Measurements from ENCODE around the gene RNF215. TPM values are rescaled to one million over a fixed set of nuclear protein-coding genes. Genes with fewer than 3 reads are reported as not detected.

The RNF215 gene
- 22.4 TPM for total RNA-seq

- FAIRE-seq: no peak
- DNase-seq (ENCODE audit: low spot score in 2 of 2): peak; percentile 98 to 99
These were observed at the start of gene RNF215 for GRCh38 chr22:30386960-30387827. RNF215 (minus strand) TSS chr22:30387411; CDS start chr22:30387313, 98 bp downstream.

GRCh38 chr22:30436196-30436595, 49.0 kb upstream of the RNF215 start:
- DNase-seq (ENCODE audit: low spot score in 2 of 2): no peak
- no peak for FAIRE-seq

GRCh38 chr22:30435674-30436126, 48.5 kb upstream of the RNF215 start:
- no peak for DNase-seq (ENCODE audit: low spot score in 2 of 2)
- no peak for FAIRE-seq

- DNase-seq (ENCODE audit: low spot score in 2 of 2): no peak
- FAIRE-seq: no peak
These were observed 47.6 kb upstream of the RNF215 start for GRCh38 chr22:30434843-30435242.

DNA sequence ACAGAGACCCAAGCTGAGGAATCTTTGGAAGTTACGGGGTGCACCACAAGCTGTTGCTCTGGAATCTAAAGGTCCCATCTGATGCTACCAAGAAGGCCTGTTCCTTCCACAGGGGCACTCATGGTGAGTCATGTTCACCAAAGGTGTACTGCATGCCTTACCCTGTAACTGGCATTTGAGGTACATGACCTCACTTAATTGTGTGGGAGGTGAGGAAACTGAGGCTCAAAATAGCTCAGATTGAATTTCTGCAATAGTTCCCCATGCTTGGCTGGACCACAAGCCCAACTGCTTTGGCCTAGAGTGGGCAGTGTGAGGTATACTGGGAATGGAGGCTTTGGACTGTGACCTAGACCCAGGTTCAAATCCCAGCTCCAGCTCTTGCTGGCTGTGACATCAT, 46.6 kb upstream of the RNF215 start:
- FAIRE-seq (no peak), DNase-seq (ENCODE audit: low spot score in 2 of 2) (no peak)

DNA sequence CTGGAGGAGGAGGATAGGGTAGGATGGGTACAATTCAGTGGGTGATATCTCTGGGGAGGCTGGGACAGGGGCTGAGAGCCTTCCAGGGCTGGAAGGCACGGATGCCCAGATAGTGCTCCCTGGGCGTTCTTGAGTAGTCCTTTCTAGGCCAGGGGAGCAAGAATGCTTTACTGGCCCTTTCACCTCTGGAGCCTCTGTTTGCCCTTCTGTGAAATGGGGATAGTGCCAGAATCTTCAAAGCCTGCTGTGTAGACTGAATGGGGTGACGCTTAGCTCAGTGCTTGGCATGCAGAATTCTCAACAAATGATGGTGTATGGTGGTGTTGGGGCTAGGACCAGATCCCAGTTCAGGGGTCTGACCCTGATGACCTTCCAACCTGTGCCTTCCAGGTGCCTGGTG, 46.0 kb upstream of the RNF215 start:
- DNase-seq (ENCODE audit: low spot score in 2 of 2) (no peak), FAIRE-seq (no peak)

DNA sequence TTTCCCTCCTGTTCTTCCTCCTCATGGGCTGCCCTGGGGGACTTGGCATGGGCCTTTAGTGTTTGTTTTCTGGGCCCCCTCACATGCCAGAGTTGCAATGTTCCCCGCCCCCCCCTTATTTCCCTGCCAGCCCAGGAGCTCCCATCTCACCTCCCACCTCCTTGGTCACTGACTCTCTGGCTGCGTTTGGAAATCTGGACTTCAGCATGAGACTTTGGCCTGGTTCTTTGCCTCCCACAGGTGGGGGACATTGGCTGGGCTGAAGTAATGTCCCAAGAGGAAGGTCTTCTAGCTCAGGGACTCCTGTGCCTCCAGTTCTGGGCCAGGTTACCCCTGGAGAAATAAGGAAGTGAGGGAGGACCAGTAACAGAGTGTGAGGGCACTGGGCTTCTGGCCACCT, 45.3 kb upstream of the RNF215 start:
- no peak for FAIRE-seq

GRCh38 chr22:30432096-30432495, 44.9 kb upstream of the RNF215 start:
- DNase-seq (ENCODE audit: low spot score in 2 of 2): no peak
- FAIRE-seq: no peak

More for the DNA sequence above, 45.3 kb upstream of the RNF215 start:
- no peak for DNase-seq (ENCODE audit: low spot score in 2 of 2)

DNA sequence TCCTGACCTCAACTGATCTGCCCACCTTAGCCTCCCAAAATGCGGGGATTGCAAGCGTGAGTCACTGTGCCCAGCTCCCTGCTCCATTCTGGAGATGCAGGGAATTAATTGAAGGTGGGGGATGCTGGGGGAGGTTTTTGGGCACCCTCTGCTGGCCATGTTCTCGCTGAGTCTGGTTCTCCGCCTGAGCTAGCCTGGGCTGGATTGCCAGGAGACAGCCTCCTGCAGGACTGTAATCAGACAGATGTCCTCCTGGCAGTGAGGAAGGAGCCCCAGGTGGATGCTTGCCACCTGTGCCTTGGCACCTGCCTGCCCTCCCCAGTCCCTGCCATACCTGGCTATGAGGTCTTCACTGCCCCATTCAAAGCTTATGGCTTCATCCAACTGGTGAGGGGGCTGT, 43.7 kb upstream of the RNF215 start:
- FAIRE-seq (no peak), DNase-seq (ENCODE audit: low spot score in 2 of 2) (no peak)

GRCh38 chr22:30429887-30430286, 42.7 kb upstream of the RNF215 start:
- DNase-seq (ENCODE audit: low spot score in 2 of 2): no peak
- no peak for FAIRE-seq

GRCh38 chr22:30427871-30428270, 40.7 kb upstream of the RNF215 start:
- DNase-seq (ENCODE audit: low spot score in 2 of 2) (no peak), FAIRE-seq (no peak)

DNA sequence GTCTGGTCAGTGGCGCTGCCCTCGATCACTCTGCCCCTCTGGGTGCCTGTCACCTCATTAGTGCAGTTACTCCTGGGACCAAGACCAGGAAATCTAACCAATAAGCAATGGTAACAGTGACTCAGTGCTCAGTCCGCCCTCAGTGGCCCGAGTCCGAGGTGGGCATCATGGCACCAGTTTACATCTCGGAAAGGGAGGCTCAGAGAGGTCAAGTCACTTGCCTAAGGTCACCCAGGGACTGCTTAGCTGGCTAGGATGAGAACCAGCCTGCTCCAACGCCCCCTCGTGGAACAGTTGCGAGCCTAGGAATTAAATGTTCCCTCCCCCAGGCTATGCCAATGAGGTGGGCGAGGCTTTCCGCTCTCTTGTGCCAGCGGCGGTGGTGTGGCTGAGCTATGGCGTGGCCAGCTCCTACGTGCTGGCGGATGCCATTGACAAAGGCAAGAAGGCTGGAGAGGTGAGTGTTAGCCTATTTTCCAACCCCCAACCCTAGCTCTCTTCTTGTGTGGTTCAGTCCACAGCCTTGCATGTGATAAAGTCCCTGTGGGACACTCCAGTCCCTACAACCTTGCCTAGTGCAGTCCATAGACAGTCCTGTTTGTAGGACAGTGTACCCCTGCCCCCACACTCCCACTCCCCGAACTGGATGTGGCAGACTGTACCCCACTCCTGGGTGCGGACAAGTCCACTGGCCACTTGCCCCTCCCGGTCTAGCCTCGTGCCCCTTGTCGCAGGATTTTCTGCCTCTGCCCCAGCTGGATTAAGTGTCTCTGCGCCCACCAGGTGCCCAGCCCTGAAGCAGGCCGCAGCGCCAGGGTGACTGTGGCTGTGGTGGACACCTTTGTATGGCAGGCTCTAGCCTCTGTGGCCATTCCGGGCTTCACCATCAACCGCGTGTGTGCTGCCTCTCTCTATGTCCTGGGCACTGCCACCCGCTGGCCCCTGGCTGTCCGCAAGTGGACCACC, 39.5 kb upstream of the RNF215 start:
- FAIRE-seq: no peak
- peak in 1 of 2 donors; percentile 75 for DNase-seq (ENCODE audit: low spot score in 2 of 2)

GRCh38 chr22:30425616-30426387, 38.6 kb upstream of the RNF215 start, which contains the start of gene MTFP1:
MTFP1 (plus strand) TSS chr22:30425768; CDS start chr22:30425880, 112 bp downstream.
- DNase-seq (ENCODE audit: low spot score in 2 of 2) (peak; percentile 63 to 72), FAIRE-seq (no peak)

GRCh38 chr22:30425327-30425615, 38.1 kb upstream of the RNF215 start:
- FAIRE-seq (no peak), DNase-seq (ENCODE audit: low spot score in 2 of 2) (no peak)

- no peak for FAIRE-seq
These were observed 37.5 kb upstream of the RNF215 start for GRCh38 chr22:30424534-30425326.

DNA sequence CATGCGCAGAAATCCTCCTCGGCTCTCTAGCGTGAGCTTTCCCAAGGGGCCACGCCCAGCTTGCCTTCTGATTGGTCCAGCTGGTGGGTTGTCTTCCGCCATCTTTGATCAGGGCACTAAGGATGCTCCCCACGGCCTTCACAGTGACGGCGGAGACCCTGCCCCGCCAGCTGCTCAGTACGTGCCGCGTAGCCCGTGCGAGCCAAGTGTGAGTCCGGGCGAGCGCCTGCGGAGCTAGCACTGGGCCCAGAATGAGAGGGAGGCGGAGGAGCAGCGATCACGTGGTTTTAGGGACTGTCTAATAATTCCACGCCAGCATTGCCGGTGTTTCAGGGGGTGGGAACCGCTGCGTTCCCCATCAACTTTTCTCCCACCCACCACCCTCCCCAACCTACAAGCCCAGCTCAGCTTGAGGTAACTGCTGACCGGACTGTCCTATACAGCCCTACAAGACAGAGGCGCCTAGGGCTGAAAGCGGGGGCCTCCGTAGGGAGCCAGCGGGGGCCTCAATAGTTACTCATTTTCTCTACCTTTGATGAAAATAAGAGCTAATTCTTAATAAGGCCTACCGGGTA, 36.8 kb upstream of the RNF215 start:
- DNase-seq (ENCODE audit: low spot score in 2 of 2) (peak; percentile 93 to 97), FAIRE-seq (peak; percentile 48)

More at GRCh38 chr22:30424534-30425326, 37.5 kb upstream of the RNF215 start:
- DNase-seq (ENCODE audit: low spot score in 2 of 2): no peak

GRCh38 chr22:30423301-30423958, 36.2 kb upstream of the RNF215 start:
- FAIRE-seq (no peak), DNase-seq (ENCODE audit: low spot score in 2 of 2) (no peak)

DNA sequence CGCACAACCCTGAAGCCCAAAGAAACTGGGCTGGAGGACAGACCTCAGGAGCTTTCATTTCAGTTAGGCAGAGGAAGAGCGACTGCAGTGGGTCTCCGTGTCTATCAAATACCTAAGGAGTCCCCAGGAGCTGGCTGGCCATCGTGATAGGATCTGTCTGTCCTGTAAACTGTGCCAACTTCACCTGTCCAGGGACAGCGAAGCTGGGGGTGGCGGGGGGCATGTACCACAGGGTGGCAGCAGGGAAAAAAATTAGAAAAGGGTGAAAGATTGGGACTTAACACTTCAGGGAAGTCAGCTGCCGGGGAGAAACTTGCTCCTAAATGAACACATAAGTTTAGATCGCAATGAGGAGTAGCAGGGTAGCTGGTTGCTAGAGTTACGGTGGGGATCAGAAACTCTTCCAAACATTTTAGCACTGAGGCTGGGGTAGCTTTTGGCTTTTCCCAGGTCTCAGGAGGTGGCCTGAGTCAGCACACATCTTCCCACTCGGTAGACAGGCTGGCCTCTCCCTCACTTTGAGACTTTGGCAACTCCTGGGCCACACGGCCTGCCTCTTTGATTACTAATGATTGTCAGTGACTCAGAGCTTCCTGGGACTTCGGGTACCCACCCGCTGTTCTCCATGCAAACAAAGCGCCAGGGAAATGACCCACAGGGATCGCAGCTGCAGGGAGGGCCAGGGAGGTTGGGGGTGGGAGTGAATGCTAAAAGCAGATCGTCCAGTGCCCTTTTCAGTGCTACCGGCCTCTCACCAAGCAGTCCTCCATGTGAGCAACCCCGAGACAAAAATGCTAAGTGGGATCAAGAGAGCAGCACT, 35.5 kb upstream of the RNF215 start:
- FAIRE-seq: no peak

More for the DNA sequence above, 35.5 kb upstream of the RNF215 start:
- peak in 1 of 2 donors; percentile 56 for DNase-seq (ENCODE audit: low spot score in 2 of 2)

All from frontal cortex (tissue), 4 donors.